ENCODE measurements around the gene KLHL22. TPM values are rescaled to one million over a fixed set of nuclear protein-coding genes. Genes with fewer than 3 reads are reported as not detected.
"Not testable (repeated sequence)": the region's sequence is repeated elsewhere in the genome, so short reads cannot be mapped to it uniquely, and the experiment has no call there.

The KLHL22 gene
- total RNA-seq, 1 donor from 2014 or later, result 58.4 TPM

- Mint-ChIP-seq H3K9me3 (no peaks in the 10 kb centered on the region), H3K36me3 (no peaks in the 10 kb centered on the region), H3K4me3 (peak overlapping the region; percentile 67), H3K4me1 (no peaks in the 10 kb centered on the region), H3K27ac (no peak overlapping the region), H3K27me3 (ENCODE audit: low read depth) (peaks cover 1% of the 10 kb centered on the region)
- DNase-seq (ENCODE audit: low spot score in 2 of 2, unreplicated experiment in 2 of 2), result peak in 1 of 2 experiments; percentile 82
- TF ChIP-seq CTCF (IDR thresholded peaks at IDR 0.05; ENCODE audit: unreplicated experiment), result peak; percentile 96
Measured at GRCh38 chr22:20418211-20418788, 77.3 kb downstream of the KLHL22 start.

GRCh38 chr22:20415699-20416098 is 79.9 kb downstream of the KLHL22 start:
- not testable (repeated sequence) for H3K36me3 Mint-ChIP-seq; H3K27ac Mint-ChIP-seq; H3K4me3 Mint-ChIP-seq; H3K9me3 Mint-ChIP-seq; DNase-seq (ENCODE audit: low spot score in 2 of 2, unreplicated experiment in 2 of 2); H3K4me1 Mint-ChIP-seq; H3K27me3 Mint-ChIP-seq (ENCODE audit: low read depth)

GRCh38 chr22:20415241-20415640 is 80.4 kb downstream of the KLHL22 start:
- not testable (repeated sequence) for H3K4me1 Mint-ChIP-seq; H3K9me3 Mint-ChIP-seq; H3K27ac Mint-ChIP-seq; H3K36me3 Mint-ChIP-seq; DNase-seq (ENCODE audit: low spot score in 2 of 2, unreplicated experiment in 2 of 2); H3K27me3 Mint-ChIP-seq (ENCODE audit: low read depth); H3K4me3 Mint-ChIP-seq

- no peaks in the 10 kb centered on the region for H3K9me3 Mint-ChIP-seq
- TF ChIP-seq CTCF (IDR thresholded peaks at IDR 0.05; ENCODE audit: unreplicated experiment), result no peak
- H3K27me3 Mint-ChIP-seq (ENCODE audit: low read depth), result peaks cover 1% of the 10 kb centered on the region
- no peaks in the 10 kb centered on the region for H3K36me3 Mint-ChIP-seq
- no peak for DNase-seq (ENCODE audit: low spot score in 2 of 2, unreplicated experiment in 2 of 2)
- no peak overlapping the region for H3K4me3 Mint-ChIP-seq
- H3K27ac Mint-ChIP-seq, result no peak overlapping the region
- H3K4me1 Mint-ChIP-seq, result peaks cover 6% of the 10 kb centered on the region
Measured at GRCh38 chr22:20414450-20414849, 81.1 kb downstream of the KLHL22 start.

- H3K4me1 Mint-ChIP-seq, result peaks cover 6% of the 10 kb centered on the region
- DNase-seq (ENCODE audit: low spot score in 2 of 2, unreplicated experiment in 2 of 2), result no peak
- H3K9me3 Mint-ChIP-seq, result no peaks in the 10 kb centered on the region
- H3K27me3 Mint-ChIP-seq (ENCODE audit: low read depth), result peaks cover 1% of the 10 kb centered on the region
- H3K27ac Mint-ChIP-seq, result no peak overlapping the region
- H3K4me3 Mint-ChIP-seq, result no peak overlapping the region
- TF ChIP-seq CTCF (IDR thresholded peaks at IDR 0.05; ENCODE audit: unreplicated experiment), result no peak
- H3K36me3 Mint-ChIP-seq, result peaks cover 2% of the 10 kb centered on the region
Measured at GRCh38 chr22:20414059-20414440, 81.5 kb downstream of the KLHL22 start.

GRCh38 chr22:20413217-20414058 is 82.2 kb downstream of the KLHL22 start:
- Mint-ChIP-seq H3K36me3 (peaks cover 5% of the 10 kb centered on the region), H3K4me3 (no peak overlapping the region), H3K27me3 (ENCODE audit: low read depth) (peaks cover 1% of the 10 kb centered on the region), H3K9me3 (no peaks in the 10 kb centered on the region), H3K27ac (no peak overlapping the region), H3K4me1 (peaks cover 6% of the 10 kb centered on the region)
- no peak for DNase-seq (ENCODE audit: low spot score in 2 of 2, unreplicated experiment in 2 of 2)
- no peak for TF ChIP-seq CTCF (IDR thresholded peaks at IDR 0.05; ENCODE audit: unreplicated experiment)

All from mesothelial cell of epicardium (in vitro differentiated cells).